Measurements from ENCODE around the gene ANO1.

DNA sequence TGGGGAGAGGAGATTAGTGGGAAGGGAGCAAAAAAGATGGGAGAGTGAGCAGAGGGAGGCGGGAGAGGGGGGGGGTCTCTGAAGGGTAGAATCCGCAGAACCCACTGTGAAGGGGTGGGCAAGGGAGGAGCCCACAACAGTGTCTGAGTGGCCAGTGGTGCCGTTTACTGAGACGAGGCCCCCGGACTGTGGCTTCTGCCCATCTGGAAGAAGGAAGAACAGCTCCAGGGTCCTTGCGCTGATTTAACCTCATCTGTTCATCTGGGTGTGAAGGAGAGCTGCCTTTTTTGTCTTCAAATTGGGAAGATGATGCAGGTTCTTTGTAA lies 45.7 kb upstream of the ANO1 start:
- TF ChIP-seq, protein P1, sequence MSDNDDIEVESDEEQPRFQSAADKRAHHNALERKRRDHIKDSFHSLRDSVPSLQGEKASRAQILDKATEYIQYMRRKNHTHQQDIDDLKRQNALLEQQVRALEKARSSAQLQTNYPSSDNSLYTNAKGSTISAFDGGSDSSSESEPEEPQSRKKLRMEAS (IDR thresholded peaks at IDR 0.05): no peak
- TF ChIP-seq REST (IDR thresholded peaks at IDR 0.05; ENCODE audit: low read depth): no peak
- TF ChIP-seq EP300 (IDR thresholded peaks at IDR 0.05; ENCODE audit: borderline replicate concordance): no peak
- no peak for TF ChIP-seq CEBPB (IDR thresholded peaks at IDR 0.05)

Measured in Ishikawa (cell line).